Measurements from ENCODE around the gene FAM24A.

Gene FAM24A

GRCh38 chr10:122931088-122931906 is 20.9 kb downstream of the FAM24A start:
- DNase-seq = no peak

DNA sequence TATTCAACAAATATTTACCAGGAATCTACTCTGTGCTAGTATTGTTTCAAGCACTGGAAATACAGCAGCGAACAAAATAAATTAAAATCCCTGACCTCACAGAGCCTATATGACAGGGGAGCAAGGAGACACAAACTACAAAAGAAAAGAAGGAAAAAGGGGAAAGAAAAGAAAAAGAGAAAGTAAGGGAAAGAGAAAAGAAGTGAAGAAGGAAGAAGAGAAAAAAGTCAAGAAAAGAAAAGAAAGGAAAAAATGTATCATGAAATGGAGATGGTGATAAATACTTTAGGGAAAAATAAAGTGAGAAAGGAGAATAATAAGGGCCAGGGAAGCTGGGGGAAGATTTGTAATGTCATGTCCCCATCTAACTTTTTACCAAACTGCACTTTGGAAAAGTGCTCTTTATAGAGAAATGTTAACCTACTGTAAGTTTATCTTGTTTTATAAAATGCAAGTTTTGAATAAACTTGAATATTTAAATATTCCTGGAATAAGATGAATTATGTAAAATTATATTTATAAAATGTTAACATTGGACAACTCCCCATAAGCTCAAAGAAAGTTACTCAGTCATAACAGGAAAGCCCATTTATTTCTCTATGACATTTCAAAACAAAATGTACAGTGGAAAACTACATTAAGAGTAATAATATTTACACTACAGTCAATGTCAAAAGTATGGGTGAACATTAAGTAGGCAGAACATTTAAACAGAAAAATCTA is 28.9 kb downstream of the FAM24A start:
- DNase-seq = no peak

DNA sequence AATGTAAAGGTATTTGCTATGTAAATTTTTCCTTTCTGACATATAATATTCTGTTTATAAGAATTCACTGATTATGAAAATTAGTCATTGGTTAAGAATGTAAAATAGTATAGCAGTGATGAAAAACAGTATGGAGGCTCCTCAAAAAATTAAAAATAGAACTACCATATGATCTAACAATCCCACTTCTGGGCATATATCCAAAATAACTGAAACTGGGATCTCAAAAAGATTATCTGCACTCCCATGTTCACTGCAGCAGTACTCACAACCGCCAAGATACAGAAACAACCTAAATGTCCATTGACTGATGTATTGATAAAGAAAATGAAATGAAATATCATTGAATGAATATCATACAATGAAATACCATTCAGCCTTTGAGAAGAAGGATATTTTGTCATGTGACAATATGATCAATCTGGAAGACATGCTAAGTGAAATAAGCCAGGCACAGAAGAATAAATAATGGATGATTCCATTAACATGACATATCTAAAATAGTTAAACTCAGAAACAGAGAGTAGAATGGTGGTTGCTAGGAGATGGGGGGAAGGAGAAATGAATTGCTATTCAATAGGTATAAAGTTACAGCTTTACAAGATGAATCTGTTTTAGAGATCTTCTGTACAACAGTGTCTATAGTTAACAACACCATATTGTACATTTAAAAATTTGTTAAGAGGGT is 29.6 kb downstream of the FAM24A start:
- no peak for DNase-seq

DNA sequence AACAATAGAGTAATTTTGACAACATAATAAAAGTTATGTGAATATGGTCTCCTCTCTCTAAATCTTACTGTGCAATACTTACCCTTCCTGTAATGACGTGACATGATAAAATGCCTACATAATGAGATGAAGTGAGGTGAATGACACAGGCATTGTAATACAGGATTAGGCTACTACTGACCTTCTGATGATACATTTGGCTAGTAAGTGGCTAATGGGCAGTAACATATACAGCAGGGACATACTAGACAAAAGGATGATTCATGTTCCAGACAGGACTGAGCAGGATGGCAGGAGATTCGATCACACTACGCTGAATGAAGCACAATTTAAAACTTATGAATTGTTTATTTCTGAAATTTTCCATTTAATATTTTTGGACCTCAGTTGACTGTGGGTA is 38.9 kb downstream of the FAM24A start:
- no peak for DNase-seq

DNA sequence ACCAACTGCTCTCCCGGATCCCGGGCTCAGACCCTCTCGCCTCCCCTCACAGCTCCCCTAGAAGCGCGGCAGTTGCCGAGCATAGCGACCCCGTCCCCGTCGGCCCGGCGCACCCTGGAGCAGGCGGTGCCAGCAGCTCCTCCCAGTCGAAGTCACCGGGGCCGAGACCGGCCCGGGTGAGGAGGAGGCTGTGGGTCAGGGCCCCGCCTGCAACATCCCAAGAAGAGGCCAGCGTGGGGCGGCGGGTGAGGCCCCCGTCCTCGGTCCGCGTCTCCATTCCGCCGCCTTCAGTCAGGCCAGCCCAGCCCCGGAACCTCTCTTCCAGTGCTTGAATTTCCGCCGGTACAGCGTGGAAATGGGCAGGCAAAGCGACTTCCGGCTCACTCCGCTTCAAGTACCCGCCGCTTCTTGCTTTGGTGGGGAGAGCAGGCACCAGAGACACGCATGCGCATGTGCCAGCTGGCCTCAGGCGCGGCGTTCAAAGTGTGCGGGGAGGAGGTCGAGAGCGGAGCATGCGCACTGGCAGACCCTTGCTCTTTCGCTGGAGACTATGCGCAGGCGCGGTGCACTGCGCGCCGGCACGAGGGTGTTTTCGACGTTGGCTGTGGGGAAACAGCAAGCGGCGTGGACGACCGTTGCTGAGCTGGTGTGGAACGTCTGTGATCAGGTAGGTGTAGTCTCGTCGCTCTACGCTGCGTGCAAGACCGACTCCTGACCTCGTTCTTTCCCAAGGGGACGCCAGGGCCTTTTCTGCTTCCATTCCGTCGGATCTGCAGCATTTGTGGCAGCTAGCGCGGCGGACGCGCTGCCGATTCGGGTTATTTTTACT is 43.7 kb downstream of the FAM24A start, which contains the start of gene C10orf88:
Gene C10orf88, minus strand, starts transcription at position 326 of the 829 bp plus-strand sequence. Its CDS starts 49 bp downstream, at position 277.
- DNase-seq = peak; percentile 74 to 89

DNA sequence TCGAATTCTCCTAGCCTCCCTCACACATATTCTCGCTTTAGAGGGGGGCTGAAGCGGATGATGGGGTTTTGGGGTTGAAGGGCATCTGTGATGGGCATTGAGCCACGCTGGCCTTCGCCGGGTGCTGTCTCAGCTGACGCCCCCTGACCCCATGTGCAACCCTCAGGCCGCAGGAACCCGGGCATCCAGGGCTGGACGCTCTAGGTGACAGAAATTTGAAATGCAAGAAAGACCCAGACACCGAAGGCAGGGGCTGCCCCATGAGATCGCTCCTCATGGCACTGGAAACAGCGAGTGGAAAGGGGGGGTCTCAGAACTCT is 44.3 kb downstream of the FAM24A start:
- no peak for DNase-seq

DNA sequence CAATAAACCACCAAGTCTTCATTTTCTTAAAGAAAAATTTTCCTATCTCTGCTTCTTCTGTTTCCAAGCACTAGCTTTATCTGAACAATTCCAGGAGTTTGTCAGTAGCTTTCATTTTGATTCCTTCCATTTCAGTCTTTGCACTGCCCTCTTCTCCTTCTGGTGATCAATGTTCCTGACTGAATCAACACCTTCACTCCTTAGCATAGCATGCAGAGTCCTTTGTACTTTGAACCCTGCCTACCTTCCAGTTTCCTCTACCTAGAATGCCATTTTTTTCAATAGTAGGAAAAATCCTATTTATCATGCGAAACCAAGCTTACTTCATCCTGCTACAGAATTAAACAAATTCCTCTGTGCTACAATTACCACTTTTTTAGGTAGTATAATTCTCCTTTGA is 45.5 kb downstream of the FAM24A start:
- no peak for DNase-seq

- DNase-seq = no peak
Measured at GRCh38 chr10:122957474-122957873, 47.1 kb downstream of the FAM24A start.

- DNase-seq = no peak
Measured at GRCh38 chr10:122962405-122962804, 52.0 kb downstream of the FAM24A start.

All from cerebellar nuclear complex (tissue), 1 donor.